CD4-positive, alpha-beta memory T cell (primary cell): Measurements from ENCODE around the gene C3. TPM values are rescaled to one million over a fixed set of nuclear protein-coding genes. Genes with fewer than 3 reads are reported as not detected.
A peak's percentile ranks its signal among the peaks of the same experiment; 100 is the strongest.

ENCODE experiments used
- CTCF ChIA-PET: fragments of 350-600 bp; sonication (Branson Sonifier 250); formaldehyde crosslinking; loops from one replicate; lab custom pipeline; 2021; ENCODE audit warnings: inconsistent platforms; ENCODE audit not compliant: partially characterized antibody; lab: Charles Lee
- POLR2A ChIA-PET: fragments of 350-600 bp; sonication (Branson Sonifier 250); formaldehyde crosslinking; loops from one replicate; lab custom pipeline; 2021; ENCODE audit not compliant: partially characterized antibody; lab: Charles Lee
- DNase-seq, 5 donors: peaks; one replicate each; pipeline versions ENCODE4 v3.0.0 to v3.0.0-alpha.2; 2020 to 2022; ENCODE audit warnings: mixed read lengths in 1 of 5
- H3K27ac ChIP-seq: one replicate; pipeline ENCODE4 v1.7.0; 2013; ENCODE audit warnings: low read depth, low read length
- H3K27me3 ChIP-seq: 2 replicates; pipeline ENCODE4 v1.7.0; 2013; ENCODE audit warnings: mild to moderate bottlenecking, low read length, moderate library complexity; ENCODE audit not compliant: insufficient read depth
- H3K36me3 ChIP-seq: 2 replicates; pipeline ENCODE4 v1.7.0; 2013; ENCODE audit warnings: mild to moderate bottlenecking, low read length, moderate library complexity; ENCODE audit not compliant: insufficient read depth
- H3K4me1 ChIP-seq: 2 replicates; pipeline ENCODE4 v1.7.0; 2013; ENCODE audit warnings: mild to moderate bottlenecking, low read length, moderate library complexity; ENCODE audit not compliant: insufficient read depth
- H3K4me3 ChIP-seq, 2 donors: one replicate each; pipeline ENCODE4 v1.7.0; 2013; ENCODE audit warnings: low read length in 2 of 2, mild to moderate bottlenecking in 1 of 2
- H3K9me3 ChIP-seq, 2 donors: one replicate each; pipeline ENCODE4 v1.7.0; 2013; ENCODE audit warnings: low read length in 2 of 2, control low read depth in 1 of 2; ENCODE audit not compliant: control insufficient read depth in 1 of 2
- H3K27ac Mint-ChIP-seq, 7 donors: one replicate each; pipeline ENCODE4 v1.8.0; 2020 to 2021; ENCODE audit warnings: mixed read lengths in 7 of 7, mild to moderate bottlenecking in 6 of 7, inconsistent platforms in 3 of 7, moderate library complexity in 3 of 7
- H3K27me3 Mint-ChIP-seq, 2 donors: one replicate each; pipeline ENCODE4 v1.8.0; 2020 to 2021; ENCODE audit warnings: mixed read lengths in 2 of 2
- H3K36me3 Mint-ChIP-seq, 2 donors: one replicate each; pipeline ENCODE4 v1.8.0; 2020 to 2021; ENCODE audit warnings: mixed read lengths in 2 of 2, inconsistent platforms in 1 of 2, mild to moderate bottlenecking in 1 of 2
- H3K4me1 Mint-ChIP-seq, 4 donors: one replicate each; pipeline ENCODE4 v1.8.0; 2020 to 2021; ENCODE audit warnings: mixed read lengths in 4 of 4, mild to moderate bottlenecking in 1 of 4
- H3K4me3 Mint-ChIP-seq, 8 donors: one replicate each; pipeline ENCODE4 v1.8.0; 2020 to 2021; ENCODE audit warnings: mixed read lengths in 8 of 8, mild to moderate bottlenecking in 7 of 8, moderate library complexity in 6 of 8, inconsistent platforms in 3 of 8
- H3K9me3 Mint-ChIP-seq, 8 donors: one replicate each; pipeline ENCODE4 v1.8.0; 2020 to 2021; ENCODE audit warnings: mixed read lengths in 8 of 8, mild to moderate bottlenecking in 5 of 8, inconsistent platforms in 3 of 8, moderate library complexity in 1 of 8
- intact Hi-C: fragments of 100-400 bp; cut with micrococcal nuclease; formaldehyde crosslinking; loops from one replicate; pipeline ENCODE4 v1.15.1; 2023
- polyA plus RNA-seq, 2 donors: library from polyadenylated mRNA; unstranded; fragments of 300-500 nt; fragmentation: Illumina TruSeq; gene quantifications; one replicate each; pipeline ENCODE4 v1.2.3, GENCODE V29; 2021
- total RNA-seq, 2 experiments: library from RNA; stranded (reverse); gene quantifications; one replicate each; pipeline ENCODE4 v1.2.3, GENCODE V29; 2021

The C3 gene
- total and polyA plus RNA-seq, 4 experiments from 2014 or later, result 1.5 to 2.2 TPM; not detected in 2

DNA sequence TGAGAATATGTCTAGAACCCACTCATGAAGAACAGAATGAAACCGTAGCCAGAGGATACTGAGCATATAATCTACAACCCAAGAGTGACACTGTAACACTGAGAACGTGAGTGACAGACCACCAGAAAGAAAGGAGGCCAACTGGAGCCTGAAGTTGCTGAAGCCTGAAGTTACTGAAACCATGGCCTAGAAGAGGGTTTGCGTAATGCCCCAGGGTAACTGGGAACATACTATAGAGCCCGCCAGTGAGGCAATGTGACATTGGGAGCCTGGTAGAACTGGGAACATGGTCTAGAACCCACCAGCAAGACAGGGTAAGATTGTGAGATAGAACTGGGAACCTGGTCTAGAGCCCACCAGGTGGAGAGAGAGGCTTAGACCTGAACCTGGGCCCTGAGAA is 35.0 kb downstream of the C3 start:
- Mint-ChIP-seq H3K36me3 (no peaks in the 10 kb centered on the region), H3K4me3 (no peak overlapping the region), H3K9me3 (no peaks in the 10 kb centered on the region), H3K4me1 (peaks cover 1 to 5% (median 4%) of the 10 kb centered on the region in 4 donors), H3K27ac (peak overlapping the region in 1 of 7 donors; percentile 26), H3K27me3 (no peaks in the 10 kb centered on the region)
- Histone ChIP-seq H3K9me3 (no peaks in the 10 kb centered on the region), H3K27me3 (no peaks in the 10 kb centered on the region), H3K27ac (no peak overlapping the region), H3K36me3 (no peaks in the 10 kb centered on the region), H3K4me3 (no peak overlapping the region), H3K4me1 (no peaks in the 10 kb centered on the region)
- ChIA-PET CTCF (interaction anchor here (0.8 to 1.5 kb wide), 3 partner anchors 11 to 16 kb away, joined by 3 read pairs; partner anchors contain the start of gene TNFSF14), POLR2A (no interaction called here)
- DNase-seq, result no peak
- intact Hi-C loops, result no loop called here

DNA sequence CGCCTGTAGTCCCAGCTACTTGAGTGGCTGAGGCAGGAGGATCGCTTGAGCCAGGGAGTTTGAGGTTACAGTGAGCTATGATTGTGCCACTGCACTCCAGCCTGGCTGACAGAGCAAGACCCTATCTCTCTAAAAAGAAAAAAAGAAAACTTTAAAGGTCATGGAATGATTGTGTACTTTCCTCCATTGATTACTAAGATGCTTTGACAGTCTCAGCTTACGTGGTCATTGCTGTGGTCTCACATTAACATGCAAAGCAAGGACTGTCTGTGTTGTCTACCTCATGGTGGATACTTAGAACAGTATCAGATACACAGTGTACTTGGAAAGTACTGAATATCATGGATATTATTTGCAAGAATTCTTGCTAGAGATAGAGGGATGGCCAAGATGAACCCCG is 36.5 kb downstream of the C3 start:
- ChIA-PET POLR2A (no interaction called here), CTCF (interaction anchor here (0.6 to 0.8 kb wide), 2 partner anchors 9 to 34 kb away, joined by 3 read pairs; no protein-coding TSS in a partner anchor)
- intact Hi-C loops, result no loop called here

DNA sequence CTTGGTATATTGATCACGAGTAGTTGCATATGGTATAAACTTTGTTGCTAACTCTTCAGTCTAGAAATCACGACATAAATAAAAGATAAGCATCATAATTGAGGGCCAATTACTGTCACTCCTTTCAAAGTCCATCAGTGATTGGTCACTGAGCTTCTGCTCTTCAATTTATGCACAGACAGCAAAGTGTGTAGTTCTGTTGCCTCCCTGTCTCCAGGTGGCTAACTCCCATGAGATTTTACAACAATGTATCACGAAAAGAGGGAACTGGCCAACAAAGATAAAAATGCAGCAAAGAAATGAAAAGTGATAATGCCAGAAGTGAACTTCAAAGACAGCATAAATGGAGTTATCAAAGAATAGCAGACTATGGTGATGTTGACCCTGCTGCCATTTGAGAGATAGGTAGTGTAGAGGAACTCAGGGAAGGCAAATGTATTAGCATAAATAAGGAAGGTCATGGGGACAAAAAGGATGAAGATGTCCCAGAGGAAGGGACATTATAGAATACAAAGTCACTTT is 37.8 kb downstream of the C3 start:
- H3K4me3 Mint-ChIP-seq, result no peak overlapping the region
- Histone ChIP-seq H3K36me3 (no peaks in the 10 kb centered on the region), H3K27me3 (no peaks in the 10 kb centered on the region), H3K4me1 (peaks cover 8% of the 10 kb centered on the region), H3K4me3 (no peak overlapping the region), H3K27ac (no peak overlapping the region), H3K9me3 (no peaks in the 10 kb centered on the region)
- ChIA-PET CTCF (interaction anchor here (1.4 kb wide), 1 partner anchor 13 kb away, joined by 4 read pairs; the partner anchor contains the start of gene TNFSF14), POLR2A (no interaction called here)
- H3K9me3 Mint-ChIP-seq, result no peaks in the 10 kb centered on the region
- intact Hi-C loops, result no loop called here
- no peak for DNase-seq
- H3K4me1 Mint-ChIP-seq, result peaks cover 11 to 29% (median 21%) of the 10 kb centered on the region in 4 donors
- H3K27me3 Mint-ChIP-seq, result no peaks in the 10 kb centered on the region
- H3K36me3 Mint-ChIP-seq, result no peaks in the 10 kb centered on the region
- no peak overlapping the region for H3K27ac Mint-ChIP-seq

More for the DNA sequence above, 36.5 kb downstream of the C3 start:
- no peaks in the 10 kb centered on the region for H3K27me3 ChIP-seq
- no peak overlapping the region for H3K4me3 Mint-ChIP-seq
- H3K27ac ChIP-seq, result no peak overlapping the region
- no peaks in the 10 kb centered on the region for H3K27me3 Mint-ChIP-seq
- peak overlapping the region in 1 of 7 donors; percentile 74 for H3K27ac Mint-ChIP-seq
- no peaks in the 10 kb centered on the region for H3K9me3 ChIP-seq
- H3K4me1 ChIP-seq, result no peaks in the 10 kb centered on the region
- no peak for DNase-seq
- no peaks in the 10 kb centered on the region for H3K9me3 Mint-ChIP-seq
- H3K4me1 Mint-ChIP-seq, result peaks cover 6 to 16% (median 12%) of the 10 kb centered on the region in 4 donors
- H3K36me3 Mint-ChIP-seq, result no peaks in the 10 kb centered on the region
- no peaks in the 10 kb centered on the region for H3K36me3 ChIP-seq
- no peak overlapping the region for H3K4me3 ChIP-seq

DNA sequence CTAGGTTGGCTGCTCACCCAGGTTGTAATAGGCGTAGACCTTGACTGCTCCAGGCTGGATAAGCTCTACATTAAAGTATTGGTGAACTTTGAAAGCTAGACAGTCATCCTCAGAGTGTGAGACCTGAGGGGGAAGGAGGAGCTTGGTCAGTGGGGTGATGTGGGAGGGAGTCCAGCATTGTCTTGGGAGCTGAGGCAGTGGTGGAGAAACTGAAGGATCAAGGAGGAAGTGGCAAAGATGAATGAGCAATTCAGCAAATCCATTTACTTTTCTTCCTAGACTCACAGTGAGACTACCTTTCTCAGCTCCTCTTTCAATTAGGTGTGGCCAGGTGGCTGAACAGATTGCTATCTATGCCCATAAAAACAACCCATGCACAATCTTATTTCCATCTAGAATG is 40.3 kb downstream of the C3 start:
- Histone ChIP-seq H3K4me3 (no peak overlapping the region), H3K36me3 (no peaks in the 10 kb centered on the region), H3K9me3 (no peaks in the 10 kb centered on the region), H3K27ac (no peak overlapping the region), H3K4me1 (peaks cover 26% of the 10 kb centered on the region), H3K27me3 (no peaks in the 10 kb centered on the region)
- Mint-ChIP-seq H3K27ac (peak overlapping the region in 2 of 7 donors; percentile 54 to 55), H3K4me1 (peaks cover 24 to 52% (median 40%) of the 10 kb centered on the region in 4 donors), H3K36me3 (no peaks in the 10 kb centered on the region), H3K4me3 (no peak overlapping the region), H3K27me3 (no peaks in the 10 kb centered on the region), H3K9me3 (no peaks in the 10 kb centered on the region)
- POLR2A ChIA-PET, result interaction anchor here (1.3 kb wide), 1 partner anchor 11 kb away, joined by 3 read pairs; no protein-coding TSS in a partner anchor
- CTCF ChIA-PET, result interaction anchor here (0.9 kb wide), 1 partner anchor 50 kb away, joined by 3 read pairs; no protein-coding TSS in a partner anchor
- intact Hi-C loops, result no loop called here
- DNase-seq, result no peak

GRCh38 chr19:6679139-6679538 is 41.3 kb downstream of the C3 start:
- Histone ChIP-seq H3K9me3 (no peaks in the 10 kb centered on the region), H3K4me3 (no peak overlapping the region), H3K27ac (no peak overlapping the region), H3K36me3 (no peaks in the 10 kb centered on the region), H3K27me3 (no peaks in the 10 kb centered on the region), H3K4me1 (peaks cover 36% of the 10 kb centered on the region)
- POLR2A ChIA-PET, result no interaction called here
- Mint-ChIP-seq H3K27me3 (no peaks in the 10 kb centered on the region), H3K4me3 (no peak overlapping the region), H3K27ac (peak overlapping the region in 2 of 7 donors; percentile 7 to 17), H3K4me1 (peaks cover 34 to 63% (median 49%) of the 10 kb centered on the region in 4 donors), H3K36me3 (no peaks in the 10 kb centered on the region), H3K9me3 (peaks cover 0 to 2% (median 0%) of the 10 kb centered on the region in 8 donors)
- no peak for DNase-seq
- CTCF ChIA-PET, result no interaction called here
- intact Hi-C loops, result no loop called here

- Histone ChIP-seq H3K36me3 (no peaks in the 10 kb centered on the region), H3K9me3 (no peaks in the 10 kb centered on the region), H3K27me3 (no peaks in the 10 kb centered on the region), H3K4me1 (peaks cover 40% of the 10 kb centered on the region), H3K4me3 (no peak overlapping the region), H3K27ac (no peak overlapping the region)
- H3K4me3 Mint-ChIP-seq, result peak overlapping the region in 1 of 8 donors; percentile 43
- H3K27ac Mint-ChIP-seq, result peak overlapping the region in 2 of 7 donors; percentile 7 to 17
- ChIA-PET POLR2A (interaction anchor here (0.5 to 1.5 kb wide), 2 partner anchors 17 to 60 kb away, joined by 3 to 5 read pairs; no protein-coding TSS in a partner anchor), CTCF (no interaction called here)
- H3K4me1 Mint-ChIP-seq, result peaks cover 37 to 67% (median 51%) of the 10 kb centered on the region in 4 donors
- no peaks in the 10 kb centered on the region for H3K27me3 Mint-ChIP-seq
- no peak for DNase-seq
- intact Hi-C loops, result no loop called here
- H3K36me3 Mint-ChIP-seq, result no peaks in the 10 kb centered on the region
- H3K9me3 Mint-ChIP-seq, result peaks cover 0 to 2% (median 0%) of the 10 kb centered on the region in 8 donors
These were observed 41.8 kb downstream of the C3 start for GRCh38 chr19:6678690-6679109.

- ChIA-PET CTCF (interaction anchor here (0.8 kb wide), 1 partner anchor 45 kb away, joined by 3 read pairs; no protein-coding TSS in a partner anchor), POLR2A (interaction anchor here (0.5 to 5.4 kb wide), 6 partner anchors 9 to 62 kb away, joined by 3 to 25 read pairs (median 4); no protein-coding TSS in a partner anchor)
- Histone ChIP-seq H3K27ac (no peak overlapping the region), H3K9me3 (no peaks in the 10 kb centered on the region), H3K27me3 (no peaks in the 10 kb centered on the region), H3K4me1 (peaks cover 44% of the 10 kb centered on the region), H3K4me3 (no peak overlapping the region), H3K36me3 (no peaks in the 10 kb centered on the region)
- Mint-ChIP-seq H3K4me3 (peak overlapping the region in 7 of 8 donors; percentile 2 to 74 (median 57)), H3K9me3 (peaks cover 0 to 2% (median 0%) of the 10 kb centered on the region in 8 donors), H3K36me3 (no peaks in the 10 kb centered on the region), H3K27me3 (no peaks in the 10 kb centered on the region), H3K27ac (peak overlapping the region in 6 of 7 donors; percentile 3 to 81 (median 28)), H3K4me1 (peaks cover 37 to 67% (median 52%) of the 10 kb centered on the region in 4 donors)
- DNase-seq, result peak in 2 of 5 donors; percentile 32 to 49
- intact Hi-C loops, result no loop called here
These were observed 42.4 kb downstream of the C3 start for GRCh38 chr19:6677883-6678689.
